Superior temporal gyrus (tissue), 1 donor: ENCODE measurements around the gene PSG1.
"Not testable (repeated sequence)": the region's sequence is repeated elsewhere in the genome, so short reads cannot be mapped to it uniquely, and the experiment has no call there.

Source experiments
- DNase-seq: peaks from one replicate; pipeline ENCODE4 v3.0.0-alpha.2; 2016; ENCODE audit errors: extremely low spot score

The PSG1 gene

GRCh38 chr19:42821306-42821977 lies 58.1 kb downstream of the PSG1 start:
- peak; percentile 91 for DNase-seq

- not testable (repeated sequence) for DNase-seq
Observed at GRCh38 chr19:42819960-42820650, 59.4 kb downstream of the PSG1 start.

GRCh38 chr19:42816894-42817293 lies 62.6 kb downstream of the PSG1 start:
- DNase-seq = no peak
